ENCODE data around the gene ZNF787.
"Not testable (repeated sequence)": the region's sequence is repeated elsewhere in the genome, so short reads cannot be mapped to it uniquely, and the experiment has no call there.

Gene ZNF787

DNA sequence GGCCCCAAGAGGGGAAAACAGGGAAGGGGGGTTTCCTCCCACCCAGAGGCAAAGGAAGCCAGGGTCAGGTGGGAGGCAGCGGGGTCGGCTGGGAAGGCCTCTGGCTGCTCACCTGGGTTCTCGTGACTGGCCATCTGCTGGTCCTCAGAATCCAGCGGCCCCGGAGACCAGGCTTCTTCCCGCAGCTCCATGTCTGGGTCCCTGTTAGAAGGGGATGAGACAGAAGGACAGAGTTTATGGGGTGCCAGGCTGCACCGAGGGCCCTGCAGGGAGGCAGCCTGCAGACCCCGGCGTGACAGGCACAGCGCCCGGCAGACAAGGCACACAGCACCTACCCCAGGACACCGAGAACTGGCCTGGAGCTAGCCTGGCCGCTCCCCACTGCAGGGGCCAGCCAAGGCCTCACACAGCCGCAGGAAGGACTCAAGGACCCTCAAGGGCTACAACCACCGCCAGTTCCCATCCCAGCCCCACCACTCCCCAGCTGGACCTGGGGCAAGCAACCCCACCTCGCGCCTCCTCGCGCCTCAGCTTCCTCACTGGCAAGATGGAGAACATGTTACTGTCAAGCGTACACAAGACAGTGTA is 18.0 kb downstream of the ZNF787 start:
- no peak for DNase-seq

DNA sequence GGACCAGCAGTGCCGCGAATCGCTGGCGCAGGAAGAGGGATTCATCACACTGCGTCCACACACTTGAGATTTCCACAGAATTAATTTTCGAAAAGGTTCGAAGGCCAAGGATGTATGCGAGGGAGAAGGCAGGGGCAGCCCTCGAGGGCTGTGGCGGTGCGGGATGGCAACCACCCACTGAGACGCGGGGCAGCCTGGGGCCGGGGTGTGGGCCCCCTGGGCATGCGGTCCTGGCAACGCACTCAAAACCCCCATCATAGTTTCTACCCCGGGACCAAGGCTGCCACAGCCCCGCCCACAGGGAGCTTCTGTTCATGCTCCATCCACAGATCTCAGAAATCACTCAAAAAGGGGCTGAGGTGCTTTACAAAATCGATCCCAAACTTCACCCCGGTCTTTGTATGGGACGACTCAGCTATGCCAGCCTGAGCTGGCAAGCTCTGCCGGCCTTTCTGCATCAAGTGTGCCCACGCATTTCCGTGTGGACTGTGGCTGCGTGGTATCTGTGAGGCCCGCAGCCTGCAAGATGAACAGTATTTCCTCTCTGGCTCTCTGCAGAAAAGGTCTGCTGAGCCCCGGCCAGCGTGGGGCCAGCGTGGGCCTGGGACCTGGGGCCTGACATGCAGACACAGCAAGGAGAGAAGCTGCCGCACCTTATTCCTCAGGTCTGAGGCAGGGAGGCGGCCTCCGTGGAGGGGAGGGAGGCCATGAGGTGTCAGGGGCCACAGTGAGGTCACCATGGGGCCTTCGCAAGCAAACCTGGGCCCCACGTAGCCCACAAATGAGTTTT is 19.2 kb downstream of the ZNF787 start:
- no peak for DNase-seq

DNA sequence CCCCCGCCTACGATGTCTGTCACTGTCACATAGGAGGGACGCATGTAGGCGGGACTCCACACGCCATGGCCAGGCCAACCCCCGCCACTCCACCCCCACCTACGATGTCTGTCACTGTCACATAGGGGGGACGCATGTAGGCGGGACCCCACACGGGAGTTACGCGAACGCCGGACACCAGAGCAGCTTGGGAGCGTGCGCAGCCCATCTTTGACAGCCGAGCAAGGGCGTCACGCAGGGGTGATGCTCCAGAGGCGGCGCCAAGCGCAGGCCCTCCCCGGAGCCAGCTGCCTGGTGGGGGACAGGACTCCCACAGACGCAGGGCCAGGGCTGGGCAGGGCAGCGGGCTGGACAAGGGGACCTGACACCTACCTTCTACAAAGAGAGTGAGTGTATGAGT is 20.0 kb downstream of the ZNF787 start:
- DNase-seq = no peak

DNA sequence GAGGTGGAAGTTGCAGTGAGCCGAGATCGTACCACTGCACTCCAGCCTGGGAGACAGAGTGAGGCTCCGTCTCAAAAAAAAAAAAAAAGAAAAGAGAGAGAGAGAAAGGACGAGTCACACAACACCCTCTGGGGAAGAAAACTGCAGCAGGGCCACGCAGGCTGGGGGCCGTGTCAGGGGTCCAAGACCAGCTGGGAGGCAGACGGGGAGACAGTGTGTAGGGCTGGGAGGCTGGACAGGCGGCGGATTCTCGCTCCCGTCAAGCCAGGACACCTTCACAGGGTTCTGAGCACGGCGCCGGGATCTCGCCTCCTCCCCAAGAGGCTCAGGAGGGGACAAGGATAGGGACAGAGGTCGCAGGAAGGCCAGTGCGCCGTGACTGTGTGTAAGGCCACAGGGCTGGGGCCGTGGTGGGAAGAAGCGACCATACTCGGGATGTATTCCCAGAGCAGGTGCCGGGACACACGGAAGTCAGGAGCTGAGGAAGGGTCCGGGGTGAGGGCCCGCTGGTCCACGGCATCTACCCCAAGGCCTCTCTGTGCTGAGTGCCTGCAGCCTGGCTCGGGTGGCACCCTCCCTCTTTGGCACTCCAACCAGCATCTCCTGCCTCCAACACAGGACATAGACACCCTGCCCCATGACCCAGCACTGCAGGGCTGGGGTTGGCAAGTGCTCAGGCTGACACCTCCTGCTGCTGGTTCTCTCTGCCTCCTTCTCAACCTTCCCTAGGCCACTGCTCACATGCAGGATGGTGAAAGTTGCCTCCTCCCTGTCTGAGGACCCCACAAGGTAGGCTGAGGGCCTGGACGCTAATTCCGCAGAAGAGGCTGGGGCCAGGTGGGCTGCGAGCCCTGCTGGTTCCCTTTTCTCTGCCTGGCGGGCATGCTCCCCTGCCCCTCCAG is 21.2 kb downstream of the ZNF787 start:
- no peak for DNase-seq

DNA sequence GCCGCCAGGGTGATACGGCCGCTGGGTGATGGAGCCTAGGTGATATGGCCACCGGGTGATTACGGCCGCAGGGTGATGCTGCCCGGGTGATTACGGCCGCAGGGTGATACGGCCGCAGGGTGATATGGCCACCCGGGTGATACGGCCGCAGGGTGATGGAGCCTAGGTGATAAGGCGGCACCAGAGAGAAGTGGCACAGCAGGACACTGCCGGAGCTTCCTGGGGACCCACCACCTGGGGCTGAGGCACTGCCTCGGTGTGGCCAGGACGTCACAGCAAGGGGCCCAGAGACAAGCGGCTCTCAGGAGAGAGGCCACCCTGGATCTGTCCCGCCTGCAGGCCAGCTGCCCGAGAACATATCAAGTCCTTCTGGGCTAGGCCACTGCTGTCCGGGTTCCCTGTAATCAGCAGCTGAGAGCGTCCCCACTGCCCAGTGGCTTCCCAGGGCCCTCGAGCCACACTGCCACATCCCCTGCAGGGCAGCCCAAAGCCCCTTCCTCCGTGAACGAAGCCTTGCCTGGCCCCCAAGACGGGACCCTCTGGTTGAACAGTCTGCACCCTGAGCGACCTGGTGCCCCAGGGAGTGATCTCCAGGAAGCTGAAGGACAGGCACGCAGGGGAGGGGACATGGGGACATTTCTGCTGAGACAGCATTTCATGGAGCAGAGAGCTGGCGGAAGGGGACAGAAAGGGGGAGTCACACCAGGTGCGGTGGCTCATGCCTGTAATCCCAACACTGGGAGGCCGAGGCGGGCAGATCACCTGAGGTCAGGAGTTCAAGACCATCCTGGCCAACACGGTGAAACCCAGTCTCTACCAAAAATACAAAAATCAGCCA is 22.1 kb downstream of the ZNF787 start:
- no peak for DNase-seq

DNA sequence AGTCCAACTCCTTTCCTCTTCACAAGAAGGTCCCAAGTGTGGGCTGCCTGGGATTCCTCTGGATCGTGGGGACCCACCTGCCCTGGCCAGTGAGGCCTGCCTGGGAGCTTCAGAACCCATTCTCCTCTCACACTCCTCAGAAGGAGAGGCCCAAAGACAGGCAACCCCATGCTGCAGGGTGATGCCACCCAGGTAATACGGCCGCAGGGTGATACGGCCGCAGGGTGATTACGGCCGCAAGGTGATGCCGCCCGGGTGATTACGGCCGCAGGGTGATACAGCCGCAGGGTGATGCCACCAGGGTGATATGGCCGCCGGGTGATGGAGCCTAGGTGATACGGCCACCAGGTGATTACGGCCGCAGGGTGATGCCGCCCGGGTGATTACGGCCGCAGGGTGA is 22.9 kb downstream of the ZNF787 start:
- DNase-seq = not testable (repeated sequence)

DNA sequence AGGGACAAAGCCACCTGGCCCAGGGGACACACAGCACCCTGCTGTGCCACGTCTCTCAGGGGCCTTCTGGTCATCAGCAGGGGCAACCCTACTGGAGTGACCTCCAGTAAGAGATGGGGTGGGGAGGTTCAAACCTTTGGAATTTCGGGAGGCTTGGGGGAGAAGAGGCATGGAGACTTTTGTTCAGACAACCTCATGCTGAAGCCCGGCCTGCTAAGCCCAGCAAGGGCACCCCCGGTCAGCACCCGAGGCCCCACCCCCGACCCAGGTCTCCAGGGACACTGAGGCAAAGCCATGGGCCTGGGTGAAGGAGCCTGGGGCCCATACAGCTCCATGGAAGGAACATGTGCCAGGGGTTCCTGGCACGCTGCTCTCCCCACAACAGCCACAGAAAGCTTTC is 23.3 kb downstream of the ZNF787 start:
- no peak for DNase-seq

DNA sequence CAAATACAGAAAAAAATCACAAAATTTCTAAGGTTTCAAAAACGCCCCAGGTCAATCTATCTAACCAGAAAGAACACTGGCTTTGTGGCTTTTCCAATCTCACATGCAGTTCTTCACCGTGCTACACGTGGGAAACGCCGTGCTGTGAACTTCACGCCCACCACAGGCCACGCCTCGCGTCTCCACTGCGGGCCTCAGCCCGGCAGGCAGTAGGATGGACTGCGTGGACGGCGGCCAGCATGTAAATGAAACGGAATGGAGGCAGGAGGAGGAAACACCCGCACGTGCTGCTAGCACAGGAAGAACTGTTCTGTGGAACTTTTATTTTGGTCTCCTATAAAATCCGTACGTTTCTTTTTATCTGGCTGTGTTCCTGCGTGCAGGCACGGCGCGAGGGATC is 23.8 kb downstream of the ZNF787 start:
- DNase-seq = no peak

DNA sequence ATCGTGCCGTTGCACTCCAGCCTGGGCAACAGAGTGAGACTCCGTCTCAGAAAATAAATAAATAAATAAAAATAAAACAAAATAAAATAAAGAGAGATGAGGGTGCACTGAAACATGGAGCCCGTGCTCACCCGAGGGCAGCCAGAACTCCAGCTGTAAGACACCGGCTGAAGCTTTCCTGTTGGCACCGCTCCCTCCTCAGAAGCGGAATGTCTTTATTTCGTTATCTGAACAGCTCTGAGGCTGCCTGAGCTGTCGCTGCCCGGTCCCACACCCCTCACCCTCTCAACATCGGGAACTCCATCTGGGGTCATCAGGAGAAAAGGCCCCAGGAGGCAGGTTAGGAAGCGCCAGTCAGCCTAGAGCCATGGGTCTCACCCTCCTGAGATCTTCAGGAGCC is 24.4 kb downstream of the ZNF787 start:
- no peak for DNase-seq

DNA sequence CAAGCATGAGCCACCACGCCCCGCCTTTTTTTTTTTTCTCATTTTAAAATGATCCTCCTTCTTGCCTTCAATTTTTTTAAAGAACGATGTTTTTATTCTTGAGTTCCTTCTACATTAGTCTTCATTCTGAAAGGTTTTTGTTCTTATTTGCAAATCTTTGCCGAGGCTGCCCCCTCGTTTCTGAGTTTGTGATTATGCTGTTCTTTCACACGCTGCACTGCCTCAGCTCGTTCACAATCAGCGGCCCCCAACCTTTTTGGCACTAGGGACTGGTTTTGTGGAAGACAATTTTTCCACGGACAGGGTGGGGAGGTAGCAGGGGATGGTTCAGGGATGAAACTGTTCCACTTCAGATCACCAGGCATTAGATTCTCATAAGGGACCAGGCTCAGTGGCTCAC is 26.6 kb downstream of the ZNF787 start:
- no peak for DNase-seq

DNA sequence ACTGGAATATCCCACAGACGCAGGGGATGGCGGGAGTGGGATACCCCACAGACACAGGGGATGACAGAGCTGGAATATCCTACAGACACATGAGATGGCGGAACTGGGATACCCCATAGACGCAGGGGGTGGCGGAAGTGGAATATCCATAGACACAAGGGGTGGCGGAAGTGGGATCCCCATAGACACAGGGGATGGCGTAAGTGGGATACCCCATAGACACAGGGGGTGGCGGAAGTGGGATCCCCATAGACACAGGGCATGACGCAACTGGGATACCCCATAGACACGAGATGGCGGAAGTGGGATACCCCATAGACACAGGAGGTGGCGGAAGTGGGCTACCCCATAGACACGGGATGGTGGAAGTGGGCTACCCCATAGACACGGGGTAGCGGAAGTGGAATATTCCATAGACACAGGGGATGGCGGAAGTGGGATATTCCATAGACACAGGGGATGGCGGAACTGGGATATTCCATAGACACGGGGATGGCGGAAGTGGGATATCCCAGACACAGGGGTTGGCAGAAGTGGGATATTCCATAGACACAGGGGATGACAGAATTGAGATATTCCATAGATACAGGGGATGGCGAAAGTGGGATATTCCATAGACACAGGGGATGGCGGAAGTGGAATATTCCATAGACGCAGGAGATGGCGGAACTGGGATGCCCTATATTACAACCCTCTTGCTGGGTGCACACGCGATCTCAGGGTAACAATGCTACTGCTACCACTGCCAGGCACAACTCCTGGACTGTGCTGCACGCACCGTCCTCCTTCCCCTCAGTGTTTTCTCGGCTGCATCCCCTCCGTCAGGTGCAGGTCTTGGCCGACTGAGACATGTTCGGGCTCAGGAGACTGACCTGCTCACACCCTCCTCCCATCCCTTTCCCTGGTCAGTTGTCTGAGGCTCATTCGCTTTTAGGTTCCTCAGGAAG is 28.1 kb downstream of the ZNF787 start:
- DNase-seq = no peak

DNA sequence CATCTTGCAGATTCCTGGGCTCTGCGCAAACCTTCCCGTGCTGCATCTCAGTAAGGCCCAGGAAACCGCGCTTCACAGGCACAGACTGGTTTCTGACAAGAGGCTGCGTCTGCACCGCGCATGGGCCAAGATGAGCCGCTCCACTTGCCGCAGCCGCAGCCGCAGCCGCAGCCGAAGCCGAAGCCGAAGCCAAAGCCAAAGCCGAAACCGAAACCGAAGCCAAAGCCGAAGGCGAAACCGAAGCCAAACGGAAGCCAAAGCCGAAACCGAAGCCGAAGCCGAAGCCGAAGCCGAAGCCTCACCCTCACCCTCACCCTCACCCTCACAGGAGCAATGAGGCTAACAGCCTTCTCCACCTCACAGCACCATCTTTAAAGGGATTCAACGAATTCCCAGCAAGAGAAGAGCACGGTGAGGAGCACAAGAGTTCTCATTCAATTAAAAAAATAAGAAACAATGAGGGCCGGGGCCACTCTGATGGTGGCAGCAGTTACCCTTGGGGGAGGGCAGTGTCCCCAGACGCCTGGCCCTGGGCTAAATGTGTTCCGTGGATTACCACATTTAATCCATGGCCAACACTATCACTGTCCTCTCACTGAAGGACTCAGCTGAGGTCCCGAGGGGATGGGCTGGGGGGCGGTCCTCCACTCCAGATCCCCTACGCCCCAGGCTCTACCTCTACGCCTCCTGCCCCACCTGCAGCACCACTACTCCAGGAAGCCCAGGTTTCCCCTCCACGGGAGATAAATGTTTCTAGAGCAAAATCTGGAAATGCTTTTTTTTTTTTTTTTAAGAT is 29.1 kb downstream of the ZNF787 start:
- DNase-seq = no peak

DNA sequence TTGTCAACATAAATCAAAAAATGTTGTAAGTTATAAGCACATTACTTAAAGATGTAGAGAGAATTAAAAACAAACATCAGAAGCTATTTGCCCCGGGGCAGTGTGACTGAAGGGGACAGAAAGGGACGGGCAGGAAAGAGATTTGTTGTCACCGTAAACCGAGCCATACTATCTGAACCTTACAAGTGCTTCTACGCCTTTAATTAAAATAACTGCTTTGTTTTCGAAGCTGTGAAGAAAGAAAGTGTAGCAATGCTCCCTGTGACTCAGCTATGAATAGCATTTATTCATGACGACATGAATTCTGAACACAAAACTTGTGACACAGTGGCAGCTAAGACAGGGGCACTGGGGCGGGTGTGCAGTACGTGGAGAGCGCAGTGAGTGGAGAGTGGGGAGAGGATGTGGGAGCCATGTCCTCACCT is 30.0 kb downstream of the ZNF787 start:
- no peak for DNase-seq

DNA sequence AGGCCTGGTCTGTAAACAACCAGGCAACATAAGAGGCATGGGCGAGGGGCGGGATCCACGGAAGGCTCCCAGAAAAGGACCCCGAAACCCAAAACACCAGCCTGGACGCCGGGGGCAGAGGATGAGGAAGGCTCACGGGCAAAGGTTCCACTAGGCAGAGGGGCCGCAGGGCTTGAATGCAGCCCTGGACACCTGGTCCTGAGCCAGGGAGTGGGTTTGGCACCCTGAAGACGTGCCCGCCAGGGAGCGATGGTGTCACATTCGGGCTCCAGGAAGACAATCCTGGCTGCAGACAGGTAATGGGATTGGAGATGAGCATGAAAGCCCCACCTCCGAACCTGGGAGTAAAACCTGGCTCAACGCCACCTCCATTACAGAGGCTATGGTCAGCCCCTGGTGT is 31.8 kb downstream of the ZNF787 start:
- DNase-seq = no peak

DNA sequence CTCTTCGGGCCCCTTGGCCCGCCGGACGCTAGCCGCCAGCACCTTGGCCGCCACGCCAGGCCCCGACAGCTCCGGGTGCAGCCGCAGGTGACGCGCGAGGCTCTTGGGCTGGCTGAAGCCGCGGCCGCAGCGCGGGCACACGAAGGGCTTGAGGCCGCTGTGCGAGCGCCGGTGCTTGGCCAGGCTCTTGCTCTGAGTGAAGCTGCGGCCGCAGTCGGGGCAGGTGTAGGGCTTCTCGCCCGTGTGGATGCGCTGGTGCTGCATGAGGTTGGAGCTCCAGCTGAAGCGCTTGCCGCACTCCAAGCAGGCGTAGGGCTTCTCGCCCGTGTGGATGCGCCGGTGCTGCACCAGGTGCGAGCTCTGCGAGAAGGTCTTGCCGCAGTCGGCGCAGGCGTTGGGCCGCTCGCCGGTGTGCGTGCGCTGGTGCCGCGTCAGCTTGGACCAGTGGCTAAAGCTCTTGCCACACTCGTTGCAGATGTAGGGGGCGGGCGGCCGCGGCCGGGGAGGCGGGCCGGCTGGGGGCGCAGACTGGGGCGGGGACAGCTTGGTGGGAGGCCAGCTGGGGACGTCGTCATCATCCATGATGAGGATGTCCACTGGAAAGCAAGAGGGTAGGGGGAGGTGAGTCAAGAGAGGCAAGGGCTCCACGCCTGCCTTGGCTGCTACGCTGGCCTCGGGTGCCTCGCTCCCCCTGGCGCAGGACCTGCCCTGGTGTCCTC is 32.4 kb downstream of the ZNF787 start:
- no peak for DNase-seq

DNA sequence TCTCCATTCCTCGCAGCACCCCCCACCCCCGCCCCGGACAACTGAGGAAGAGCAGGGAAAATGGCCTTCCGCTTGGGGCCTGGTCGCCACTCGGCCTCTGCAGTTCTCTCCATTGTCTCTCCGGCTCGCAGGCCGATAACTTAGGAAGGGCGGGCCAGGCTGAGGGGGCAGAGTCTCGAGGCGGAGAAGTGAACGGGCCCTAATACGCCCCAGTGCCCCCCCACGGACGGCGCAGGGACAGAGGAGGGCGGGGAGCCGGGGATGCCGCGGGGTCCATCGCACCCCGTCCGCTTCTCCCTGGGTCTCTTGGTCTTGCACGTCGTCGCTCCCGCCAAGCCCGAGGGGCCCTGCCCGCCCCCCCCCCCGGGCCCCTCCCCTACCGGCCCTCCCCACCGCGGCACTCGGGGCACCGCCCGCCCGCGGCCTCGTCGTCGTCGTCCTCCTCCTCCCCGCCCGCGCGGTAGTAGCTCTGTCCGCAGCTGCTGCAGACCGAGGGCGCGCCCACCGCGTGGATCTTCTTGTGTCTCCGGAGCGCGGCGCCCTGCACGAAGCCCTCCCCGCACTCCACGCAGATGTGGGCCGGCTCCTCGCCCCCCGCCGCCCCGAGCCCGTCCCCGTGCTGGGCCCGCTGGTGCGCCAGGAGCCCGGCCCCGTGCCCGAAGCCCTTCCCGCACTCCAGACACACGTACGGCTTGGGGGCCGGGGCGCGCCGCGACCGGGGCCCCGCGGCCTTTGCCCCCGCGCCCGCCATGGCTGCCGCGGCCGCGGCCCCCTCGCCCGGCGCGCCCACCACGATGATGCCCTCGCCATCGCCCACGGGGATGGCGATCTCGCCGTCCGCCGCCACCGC is 33.2 kb downstream of the ZNF787 start:
- DNase-seq = no peak

DNA sequence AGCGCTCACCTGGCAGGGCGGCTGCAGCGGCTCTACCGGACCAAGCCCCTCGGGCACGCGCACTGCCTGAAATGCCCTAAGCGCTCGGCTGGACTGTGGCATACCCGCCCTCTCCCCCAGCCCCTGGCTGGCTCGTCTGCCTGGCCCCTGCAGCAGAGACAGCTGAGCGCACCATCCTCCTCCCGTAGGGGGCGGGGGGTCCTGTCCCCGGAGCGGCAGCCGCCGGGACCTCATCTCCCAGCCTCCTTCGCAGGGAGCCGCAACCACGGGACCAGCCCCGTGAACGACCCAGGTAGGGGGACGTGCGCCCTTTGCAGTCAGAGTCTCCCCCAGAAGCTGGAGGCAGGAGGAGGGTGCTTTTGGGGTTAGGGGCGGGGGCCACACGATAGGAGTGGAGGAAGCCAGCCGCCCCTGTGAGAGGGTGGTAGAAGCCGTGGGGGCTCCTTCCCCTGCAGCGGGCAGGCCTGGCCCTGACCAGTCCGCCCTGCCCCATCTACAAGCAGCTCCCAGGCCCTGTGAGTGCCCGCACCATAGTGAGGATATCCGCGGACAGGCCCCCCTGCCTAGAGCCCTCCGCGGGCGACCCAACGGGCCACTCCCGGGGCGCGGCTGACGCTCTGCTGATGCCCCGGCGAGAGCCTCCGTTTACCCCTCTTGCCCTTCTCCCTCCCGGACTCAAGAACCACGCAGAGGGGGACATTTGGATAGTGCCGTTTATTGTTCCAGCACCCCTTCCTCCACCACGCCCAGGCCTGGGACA is 34.2 kb downstream of the ZNF787 start:
- no peak for DNase-seq

DNA sequence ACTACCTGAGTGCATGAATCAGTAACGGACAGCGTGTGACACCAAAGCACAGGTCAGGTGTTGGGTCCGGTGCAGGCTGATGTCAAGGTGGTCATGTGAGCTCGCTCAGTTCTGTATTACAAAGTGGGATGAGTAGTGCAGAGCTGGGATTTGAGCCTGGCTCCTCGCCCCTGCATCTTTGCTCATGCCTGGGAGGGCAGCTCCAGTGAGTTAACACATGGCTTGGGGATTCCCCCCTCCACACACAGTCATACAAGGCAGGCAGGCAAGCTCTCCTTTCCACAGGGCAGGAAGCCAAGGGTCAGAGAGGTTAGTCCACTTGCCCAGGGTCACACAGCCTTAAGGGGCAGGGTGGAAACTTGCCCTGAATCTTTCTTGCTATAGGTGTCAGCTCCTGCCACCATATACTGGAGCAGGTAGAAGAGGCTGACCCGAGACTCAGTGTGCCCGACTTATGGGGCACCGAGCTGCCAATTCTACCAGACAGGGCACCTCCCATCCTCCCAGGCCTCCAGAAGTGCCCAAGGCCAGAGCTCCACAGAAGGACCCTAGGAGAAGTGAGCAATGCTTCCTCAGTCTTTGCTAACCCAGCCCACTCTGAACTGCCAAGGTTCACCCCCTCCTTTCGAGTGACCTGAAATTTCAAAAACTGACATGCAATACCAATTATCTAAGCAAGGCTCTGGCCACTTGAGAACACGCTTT is 35.4 kb downstream of the ZNF787 start:
- no peak for DNase-seq

All from NCI-H2171 treated with DMSO at 0.1 percent for 48 hours (cell line).